ENCODE measurements around the gene PNPLA3.

Gene PNPLA3, protein sequence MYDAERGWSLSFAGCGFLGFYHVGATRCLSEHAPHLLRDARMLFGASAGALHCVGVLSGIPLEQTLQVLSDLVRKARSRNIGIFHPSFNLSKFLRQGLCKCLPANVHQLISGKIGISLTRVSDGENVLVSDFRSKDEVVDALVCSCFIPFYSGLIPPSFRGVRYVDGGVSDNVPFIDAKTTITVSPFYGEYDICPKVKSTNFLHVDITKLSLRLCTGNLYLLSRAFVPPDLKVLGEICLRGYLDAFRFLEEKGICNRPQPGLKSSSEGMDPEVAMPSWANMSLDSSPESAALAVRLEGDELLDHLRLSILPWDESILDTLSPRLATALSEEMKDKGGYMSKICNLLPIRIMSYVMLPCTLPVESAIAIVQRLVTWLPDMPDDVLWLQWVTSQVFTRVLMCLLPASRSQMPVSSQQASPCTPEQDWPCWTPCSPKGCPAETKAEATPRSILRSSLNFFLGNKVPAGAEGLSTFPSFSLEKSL

DNA sequence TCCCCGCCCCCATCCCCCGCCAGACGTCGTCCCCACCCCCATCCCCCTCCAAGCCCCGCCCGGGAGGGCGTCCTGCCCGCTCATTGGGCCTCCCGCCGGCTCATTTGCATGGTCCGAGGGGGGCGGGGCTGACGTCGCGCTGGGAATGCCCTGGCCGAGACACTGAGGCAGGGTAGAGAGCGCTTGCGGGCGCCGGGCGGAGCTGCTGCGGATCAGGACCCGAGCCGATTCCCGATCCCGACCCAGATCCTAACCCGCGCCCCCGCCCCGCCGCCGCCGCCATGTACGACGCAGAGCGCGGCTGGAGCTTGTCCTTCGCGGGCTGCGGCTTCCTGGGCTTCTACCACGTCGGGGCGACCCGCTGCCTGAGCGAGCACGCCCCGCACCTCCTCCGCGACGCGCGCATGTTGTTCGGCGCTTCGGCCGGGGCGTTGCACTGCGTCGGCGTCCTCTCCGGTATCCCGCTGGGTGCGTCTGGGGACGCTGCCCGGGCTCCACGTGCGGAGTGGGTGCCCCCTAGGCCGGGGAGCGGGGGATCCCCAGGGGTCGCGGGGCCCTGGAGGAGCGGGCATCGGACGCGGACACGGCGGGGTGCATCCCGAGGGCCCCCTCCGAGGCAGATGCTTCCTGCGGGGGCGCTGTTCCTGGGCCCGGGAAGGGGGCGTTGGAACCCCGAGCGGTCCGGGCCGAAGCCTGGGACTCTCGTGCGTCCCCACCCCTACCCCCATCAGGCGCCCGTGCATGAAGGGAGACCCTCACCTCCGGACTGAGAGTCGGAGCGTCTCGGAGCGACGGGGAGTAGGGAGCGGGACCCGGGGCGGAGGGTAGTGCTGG is at the start of gene PNPLA3:
Gene PNPLA3 (plus strand): TSS at position 175 of the 834 bp plus-strand sequence. CDS start 107 bp downstream, at position 282.
- peak within 1 kb of the TSS; percentile 46 for H3K4me3 ChIP-seq (ENCODE audit: control insufficient read depth, low read depth, low read length)
- DNase-seq (ENCODE audit: low read depth) = no peak
- peak; percentile 30 for TF ChIP-seq CTCF (IDR thresholded peaks at IDR 0.05; ENCODE audit: control insufficient read depth, insufficient read depth, low read depth, low read length, missing control alignments)

GRCh38 chr22:43876866-43877509 is 46.6 kb upstream of the PNPLA3 start:
- H3K4me3 ChIP-seq (ENCODE audit: control insufficient read depth, low read depth, low read length) = no peak overlapping the region
- DNase-seq (ENCODE audit: low read depth) = no peak
- no peak for TF ChIP-seq CTCF (IDR thresholded peaks at IDR 0.05; ENCODE audit: control insufficient read depth, insufficient read depth, low read depth, low read length, missing control alignments)

GRCh38 chr22:43878079-43878795 is 45.4 kb upstream of the PNPLA3 start:
- H3K4me3 ChIP-seq (ENCODE audit: control insufficient read depth, low read depth, low read length) = no peak overlapping the region
- DNase-seq (ENCODE audit: low read depth) = no peak
- no peak for TF ChIP-seq CTCF (IDR thresholded peaks at IDR 0.05; ENCODE audit: control insufficient read depth, insufficient read depth, low read depth, low read length, missing control alignments)

DNA sequence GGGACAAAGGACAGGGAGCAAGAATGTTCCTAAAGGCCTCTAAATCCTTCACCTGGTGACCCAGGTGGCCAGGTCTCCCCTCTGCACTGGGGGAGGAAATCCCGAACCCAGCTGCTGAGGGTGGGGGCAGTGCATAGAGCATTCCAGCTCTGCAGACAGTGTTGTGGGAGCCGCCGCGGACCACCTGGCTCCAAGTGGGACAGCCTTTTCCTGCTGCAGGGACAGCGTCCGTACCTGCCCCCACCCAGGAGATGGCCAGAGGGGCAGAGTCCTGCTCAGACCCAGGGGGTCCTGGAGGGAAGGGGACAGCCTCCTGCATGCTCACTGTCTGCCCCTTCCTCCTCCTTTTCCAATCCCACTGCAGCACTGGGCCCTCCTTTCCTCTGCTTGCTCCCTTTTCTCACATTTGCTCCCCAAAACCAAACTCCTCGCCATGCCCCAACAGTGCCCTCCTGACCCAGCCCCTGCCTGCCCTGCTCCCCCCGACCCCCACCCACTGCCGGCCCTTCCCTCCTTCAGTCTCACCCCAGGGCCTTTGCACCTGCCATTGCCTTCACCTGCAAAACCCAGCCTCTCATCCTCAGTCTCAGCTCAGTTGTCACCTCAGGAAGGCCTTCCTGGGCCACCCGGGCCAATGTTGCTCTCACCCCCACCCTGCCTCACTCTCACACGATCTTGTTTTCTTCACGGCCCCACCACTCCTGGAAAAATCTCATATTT is 44.6 kb upstream of the PNPLA3 start:
- DNase-seq (ENCODE audit: low read depth) = no peak
- TF ChIP-seq CTCF (IDR thresholded peaks at IDR 0.05; ENCODE audit: control insufficient read depth, insufficient read depth, low read depth, low read length, missing control alignments) = no peak
- H3K4me3 ChIP-seq (ENCODE audit: control insufficient read depth, low read depth, low read length) = no peak overlapping the region

DNA sequence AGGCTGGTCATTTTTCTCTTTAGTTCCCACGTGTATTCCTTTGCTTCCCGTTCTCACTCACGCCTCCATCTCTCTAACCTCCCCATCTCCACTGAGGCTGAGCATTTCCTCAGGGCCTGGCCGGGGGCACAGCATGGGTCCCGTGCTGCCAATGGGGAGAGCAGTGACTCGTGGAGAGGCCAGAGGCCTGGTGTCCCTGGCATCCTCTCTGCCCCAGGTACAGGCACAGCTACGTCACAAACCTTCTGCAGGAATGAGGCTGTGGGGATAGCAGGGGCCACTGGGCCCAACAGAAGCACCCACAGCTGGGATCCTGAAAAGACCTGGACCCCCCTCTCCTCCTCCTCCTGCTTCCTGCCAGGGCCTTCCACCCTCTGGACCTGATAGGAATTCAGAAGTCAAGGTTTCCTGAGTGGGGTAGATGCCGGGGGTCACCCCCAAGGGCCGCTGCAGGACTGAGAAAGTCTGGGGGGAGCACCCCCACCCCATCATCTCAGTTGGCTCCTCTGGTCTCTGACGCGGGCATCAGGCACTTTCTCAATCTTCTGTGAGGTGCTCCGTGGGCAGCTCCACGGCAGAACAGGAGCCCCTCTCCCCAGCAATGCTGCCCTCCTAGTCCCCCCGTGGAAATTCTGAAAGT is 43.6 kb upstream of the PNPLA3 start:
- no peak for TF ChIP-seq CTCF (IDR thresholded peaks at IDR 0.05; ENCODE audit: control insufficient read depth, insufficient read depth, low read depth, low read length, missing control alignments)
- no peak for DNase-seq (ENCODE audit: low read depth)
- no peak overlapping the region for H3K4me3 ChIP-seq (ENCODE audit: control insufficient read depth, low read depth, low read length)

All from AG09309 (cell line).